HG02938 (cell line): Measurements from ENCODE around the gene CYB5A.

Experiments
- ATAC-seq: cut with Tn5 transposase; IDR thresholded peaks from one replicate; pipeline ENCODE4 v1.9.1; 2021; ENCODE audit warnings: mild to moderate bottlenecking, moderate library complexity; ENCODE audit not compliant: unreplicated experiment

CYB5A gene

GRCh38 chr18:74278983-74279382 lies 12.8 kb downstream of the CYB5A start:
- ATAC-seq, result no peak

DNA sequence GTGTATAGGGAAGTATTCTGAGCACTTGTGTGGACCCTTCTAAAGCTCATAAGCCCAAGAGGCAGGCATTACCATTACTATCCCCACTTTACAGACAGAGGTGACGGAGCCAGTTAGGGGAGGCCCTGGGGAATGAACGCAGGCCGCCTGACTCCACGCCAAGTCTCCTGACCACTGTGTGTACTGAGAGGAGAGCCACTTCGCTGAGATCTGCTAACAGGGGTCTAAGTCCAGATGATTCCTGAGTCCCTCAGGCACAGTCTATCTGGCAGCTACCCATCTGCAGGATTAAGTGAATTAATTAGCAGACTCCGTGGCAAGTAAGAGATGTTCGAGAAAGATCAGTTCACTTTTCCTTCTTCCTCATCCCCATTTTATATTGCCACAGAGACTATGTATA lies 13.7 kb downstream of the CYB5A start:
- no peak for ATAC-seq

DNA sequence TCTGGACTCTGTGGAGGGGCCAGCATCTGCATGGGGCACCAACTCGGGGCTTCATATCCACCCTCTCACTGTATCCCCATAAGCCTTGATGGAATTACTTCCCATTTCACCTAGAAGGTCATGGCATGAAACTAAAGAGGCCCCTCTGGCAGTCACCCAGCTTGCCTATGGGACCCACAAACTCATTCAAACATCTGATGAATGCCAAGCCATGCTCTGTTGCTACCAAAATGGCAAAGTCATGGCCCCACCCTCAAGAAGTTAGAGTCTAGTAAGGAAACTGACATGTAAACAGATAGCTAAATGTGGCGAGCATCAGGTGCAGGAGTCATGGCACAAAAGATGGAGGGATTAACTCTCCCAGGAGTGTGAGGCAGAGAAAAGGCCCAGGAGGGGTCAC lies 14.5 kb downstream of the CYB5A start:
- no peak for ATAC-seq

GRCh38 chr18:74276609-74277008 lies 15.2 kb downstream of the CYB5A start:
- ATAC-seq, result no peak

- no peak for ATAC-seq
Measured at GRCh38 chr18:74275736-74276135, 16.0 kb downstream of the CYB5A start.

- ATAC-seq, result no peak
Measured at GRCh38 chr18:74274700-74275099, 17.1 kb downstream of the CYB5A start.

DNA sequence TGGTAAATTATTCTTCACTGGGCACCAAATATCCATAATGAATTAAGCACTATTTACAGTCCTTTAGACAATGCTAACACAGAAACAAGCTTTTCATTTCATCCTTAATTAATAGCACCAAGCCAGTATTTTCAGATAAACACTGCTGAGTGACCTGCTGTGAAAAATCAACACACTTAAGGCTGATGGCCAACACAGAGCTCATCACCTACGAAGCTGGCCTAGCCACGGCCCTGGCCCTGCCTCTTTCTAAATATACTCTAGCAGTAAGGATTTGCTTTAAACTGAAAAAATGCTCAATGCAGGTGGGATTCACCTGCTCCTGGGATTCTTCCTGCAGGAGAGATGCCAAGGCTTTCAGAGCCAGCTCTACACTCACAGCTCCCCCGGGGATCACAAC lies 18.4 kb downstream of the CYB5A start:
- ATAC-seq, result no peak

- no peak for ATAC-seq
Measured at GRCh38 chr18:74271635-74272034, 20.1 kb downstream of the CYB5A start.

DNA sequence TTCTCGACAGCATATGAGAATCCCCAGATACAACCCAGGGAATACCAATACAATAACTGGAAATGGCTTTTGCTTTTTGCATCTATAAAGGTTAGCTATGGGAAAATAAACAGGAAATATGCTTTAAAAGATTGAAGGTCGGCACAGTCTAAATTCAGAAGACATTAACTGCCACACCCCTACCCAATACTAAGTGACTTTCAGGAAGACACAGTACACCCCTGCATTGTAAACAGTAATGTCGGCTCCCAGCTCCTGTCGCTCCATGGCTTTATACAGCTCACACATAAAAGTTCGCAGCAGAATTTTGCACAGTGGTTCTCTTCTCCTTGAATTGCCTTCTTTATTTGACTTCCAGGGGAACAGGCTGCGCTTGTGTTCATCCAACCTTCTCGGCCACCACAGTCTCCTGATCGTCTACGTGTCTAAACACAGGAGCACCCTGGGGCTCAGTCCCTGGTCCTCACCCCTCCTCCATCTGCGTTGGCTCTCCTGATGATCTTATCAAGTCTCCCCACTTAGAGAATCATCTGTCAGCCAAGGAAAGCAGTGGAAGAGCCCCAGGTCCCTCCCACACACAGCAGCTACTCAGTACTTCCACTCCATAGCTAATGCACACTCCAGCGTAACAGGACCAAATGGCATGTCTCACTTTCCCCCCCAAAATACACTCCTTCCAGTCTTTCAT lies 22.7 kb downstream of the CYB5A start:
- ATAC-seq, result no peak

DNA sequence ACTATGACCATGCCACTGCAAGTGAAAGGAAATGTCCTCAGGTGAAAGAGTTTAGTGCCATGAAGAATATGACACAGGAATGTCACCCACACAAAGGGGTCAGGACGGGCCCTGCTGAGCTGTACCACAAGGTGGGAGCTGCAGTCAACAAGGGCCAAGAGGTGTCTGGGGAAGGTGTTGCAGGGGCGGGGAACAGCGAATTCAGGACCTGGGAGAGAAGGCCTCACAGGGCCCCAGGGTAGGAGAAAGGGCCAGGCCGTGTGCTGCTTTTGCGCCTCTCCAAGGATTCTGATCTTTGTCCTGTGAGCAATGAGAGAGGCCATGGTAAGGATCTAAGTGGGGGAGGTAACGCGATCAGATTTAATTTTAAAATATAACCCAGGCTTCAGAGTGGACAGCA lies 23.6 kb downstream of the CYB5A start:
- ATAC-seq, result no peak

DNA sequence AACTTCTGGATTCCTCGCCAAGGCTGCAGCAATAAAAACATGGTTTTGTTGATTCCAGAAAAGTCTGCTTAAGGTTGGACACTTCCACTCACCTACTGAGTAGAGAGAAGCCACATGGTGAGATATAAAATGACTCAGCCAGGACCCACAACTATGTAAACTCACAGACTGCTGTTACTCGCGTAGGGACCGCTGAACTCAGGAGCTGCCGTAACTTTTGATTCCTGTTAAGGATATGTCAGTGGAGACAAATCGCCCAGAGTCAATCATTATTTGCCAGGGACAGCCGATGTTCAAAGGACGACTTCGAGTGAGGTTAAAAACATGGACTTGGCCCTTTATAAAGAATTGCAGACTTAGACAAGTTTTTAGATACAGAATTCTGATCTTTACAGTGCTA lies 25.6 kb downstream of the CYB5A start:
- ATAC-seq, result no peak

DNA sequence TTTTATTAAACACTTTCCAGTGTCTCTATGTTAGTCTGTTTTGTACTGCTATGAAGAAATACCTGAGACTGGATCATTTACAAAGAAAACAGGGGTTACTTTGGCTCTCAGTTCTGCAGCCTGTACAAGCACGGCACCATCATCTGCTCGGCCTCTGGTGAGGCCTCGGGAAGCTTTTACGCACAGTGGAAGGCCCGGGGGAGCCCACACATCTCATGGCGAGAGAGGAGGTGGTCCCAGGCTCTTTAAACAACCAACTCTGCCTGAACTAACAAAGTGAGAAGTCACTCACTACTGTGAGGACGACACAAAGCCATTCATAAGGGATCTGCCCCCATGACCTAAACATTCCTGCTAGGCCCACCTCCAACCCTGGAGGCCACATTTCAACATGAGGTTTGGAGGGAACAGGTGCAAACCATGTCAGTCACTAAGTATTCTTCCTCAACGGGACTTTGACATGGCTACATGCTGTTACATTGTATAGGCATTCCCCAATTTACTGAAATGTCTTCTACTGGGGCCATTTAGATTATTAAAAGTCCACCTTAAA lies 26.1 kb downstream of the CYB5A start:
- no peak for ATAC-seq

DNA sequence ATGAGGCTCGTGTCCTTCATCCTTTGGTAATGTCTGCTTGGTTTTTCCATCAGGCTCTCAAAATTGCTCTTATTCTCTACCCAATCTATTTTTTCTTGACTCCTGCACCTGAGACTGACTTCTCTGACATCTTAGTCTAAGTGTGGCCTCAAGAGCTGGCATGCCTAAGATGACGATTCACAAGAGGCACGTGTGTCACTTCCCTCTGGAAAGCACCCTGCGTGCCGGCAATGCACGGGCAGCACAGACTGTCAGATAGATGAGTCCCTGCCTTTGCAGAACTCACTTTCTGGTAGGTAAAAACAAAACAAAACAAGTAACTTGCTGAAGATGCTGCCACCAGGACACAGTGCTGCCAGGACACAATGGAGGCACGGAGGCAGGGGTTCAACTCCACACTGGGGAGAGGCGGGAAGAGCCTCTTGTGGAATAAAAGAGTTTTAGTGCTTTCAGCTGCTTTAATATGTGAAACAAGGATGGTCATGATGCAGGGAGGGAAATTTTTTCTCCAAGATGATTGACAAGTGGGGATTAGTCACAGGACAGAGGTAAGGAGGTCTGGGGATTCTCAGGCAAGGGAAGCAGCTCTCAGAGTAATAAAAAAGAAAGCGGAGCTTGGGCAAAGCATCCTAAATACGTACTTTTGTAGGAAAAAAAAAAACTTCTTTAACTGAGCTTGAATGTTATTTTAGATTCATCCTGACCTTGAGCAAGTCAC lies 27.3 kb downstream of the CYB5A start:
- peak; percentile 94 for ATAC-seq

GRCh38 chr18:74261053-74261713 lies 30.6 kb downstream of the CYB5A start:
- ATAC-seq, result no peak

DNA sequence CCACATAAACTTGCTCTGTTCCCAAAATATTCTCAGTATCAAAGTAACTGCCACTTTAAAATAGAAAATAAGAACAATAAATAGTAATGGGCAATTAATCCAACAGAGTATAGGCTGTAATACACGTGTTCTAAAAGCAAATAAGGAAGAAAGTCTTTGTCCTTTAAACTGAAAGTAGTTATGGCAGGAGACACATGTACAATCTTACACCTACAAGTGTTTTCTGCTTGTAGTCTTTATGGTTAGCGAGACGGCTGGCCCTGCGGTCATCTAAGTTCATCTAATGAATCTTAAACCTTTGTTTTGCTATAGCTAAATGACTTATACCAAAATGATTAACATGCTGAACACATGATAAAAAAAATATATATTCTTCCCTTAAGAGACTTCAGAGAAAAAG lies 32.4 kb downstream of the CYB5A start:
- ATAC-seq, result no peak

GRCh38 chr18:74257083-74257482 lies 34.7 kb downstream of the CYB5A start:
- no peak for ATAC-seq

DNA sequence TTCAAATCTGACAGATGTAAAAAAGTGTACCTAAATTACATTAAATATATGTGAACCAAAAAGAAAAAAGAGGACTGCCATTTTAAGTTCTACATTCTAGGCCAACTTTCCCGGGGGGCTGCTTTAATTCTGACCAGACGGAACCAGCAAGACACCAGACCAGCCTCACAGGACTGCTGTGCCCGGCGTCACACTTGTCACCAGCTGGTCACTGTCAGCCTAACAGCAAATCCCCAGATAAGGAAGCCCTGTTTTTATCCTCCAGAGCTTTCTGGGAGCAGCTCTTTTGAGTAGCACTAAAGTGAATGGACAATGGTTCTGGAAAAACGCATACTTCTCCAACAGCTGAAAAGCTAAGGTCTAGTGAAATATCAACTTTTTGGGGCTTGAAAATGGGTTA lies 35.6 kb downstream of the CYB5A start:
- ATAC-seq, result no peak

- ATAC-seq, result no peak
Measured at GRCh38 chr18:74255131-74255616, 36.6 kb downstream of the CYB5A start.

DNA sequence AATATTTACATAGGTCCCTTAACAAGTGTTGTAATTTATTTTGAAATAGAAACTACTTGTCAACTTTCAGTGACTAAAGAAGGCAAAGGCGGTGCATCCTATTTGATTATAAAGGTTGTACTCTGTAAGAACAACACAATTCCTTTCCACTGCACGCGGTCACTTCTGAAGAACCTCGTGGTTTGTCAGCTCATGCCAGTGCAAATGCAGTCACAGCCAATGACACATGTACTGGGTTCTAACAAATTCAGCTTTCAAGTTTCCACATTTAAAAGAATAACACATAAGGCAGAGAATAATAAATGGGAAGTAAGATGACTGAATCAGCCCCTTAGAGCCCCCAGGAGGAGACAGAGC lies 39.7 kb downstream of the CYB5A start:
- ATAC-seq, result no peak

DNA sequence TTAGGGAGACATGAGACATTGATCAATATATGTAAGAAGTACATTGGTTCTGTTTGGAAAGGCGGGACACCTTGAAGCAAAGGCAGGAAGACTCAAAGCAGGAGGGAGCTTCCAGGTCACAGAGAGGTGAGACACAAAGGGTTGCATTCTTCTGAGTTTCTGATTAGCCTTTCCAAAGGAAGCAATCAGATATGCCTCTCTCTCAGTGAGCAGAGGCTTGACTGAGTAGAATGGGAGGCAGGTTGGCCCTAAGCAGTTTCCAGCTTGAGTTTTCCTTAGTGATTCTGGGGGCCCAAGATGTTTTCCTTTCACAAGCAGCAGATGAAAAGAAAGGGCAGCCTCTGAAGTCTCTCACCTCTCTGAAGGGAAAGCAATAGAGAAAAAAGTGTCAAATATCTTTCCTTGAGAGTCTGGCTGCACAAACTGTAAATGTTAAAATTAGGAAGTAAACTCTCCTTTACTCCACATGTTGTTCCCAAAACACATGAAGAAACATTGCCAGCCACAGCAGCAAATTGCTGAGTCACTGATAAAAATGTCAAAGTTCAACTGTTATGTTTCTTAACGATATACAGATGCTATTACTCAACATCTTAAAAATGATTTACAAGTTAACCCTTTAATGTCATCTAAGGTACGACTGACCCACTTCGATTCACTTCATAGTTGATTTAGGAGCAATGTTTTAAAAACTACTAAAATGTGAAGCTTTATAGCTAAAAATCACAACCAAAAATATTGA lies 40.3 kb downstream of the CYB5A start:
- no peak for ATAC-seq

DNA sequence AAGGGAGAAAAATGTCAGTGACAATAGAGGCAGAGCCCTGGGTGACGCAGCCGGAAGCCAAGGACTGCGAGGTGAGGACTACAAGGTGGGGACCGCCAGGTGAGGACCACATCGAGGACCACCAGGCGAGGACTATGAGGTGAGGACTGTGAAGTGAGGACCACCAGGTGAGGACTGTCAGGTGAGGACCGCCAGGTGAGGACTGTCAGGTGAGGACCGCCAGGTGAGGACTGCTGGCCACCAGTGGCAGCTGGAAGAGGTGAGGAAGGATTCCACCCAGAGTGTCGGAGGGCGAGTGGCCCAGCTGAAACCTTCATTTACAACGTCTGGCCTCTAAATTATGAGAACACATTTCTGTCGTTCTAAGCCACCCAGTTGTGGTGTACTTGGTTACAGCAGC lies 41.6 kb downstream of the CYB5A start:
- no peak for ATAC-seq
